NCI-H1092 treated with DMSO at 0.1 percent for 48 hours (cell line): ENCODE data around the gene GFM1.
"Not testable (repeated sequence)": the region's sequence is repeated elsewhere in the genome, so short reads cannot be mapped to it uniquely, and the experiment has no call there.

Source experiments
- DNase-seq: peaks from one replicate; lab custom pipeline; 2025; lab: John Stamatoyannopoulos, UW

The GFM1 gene

DNA sequence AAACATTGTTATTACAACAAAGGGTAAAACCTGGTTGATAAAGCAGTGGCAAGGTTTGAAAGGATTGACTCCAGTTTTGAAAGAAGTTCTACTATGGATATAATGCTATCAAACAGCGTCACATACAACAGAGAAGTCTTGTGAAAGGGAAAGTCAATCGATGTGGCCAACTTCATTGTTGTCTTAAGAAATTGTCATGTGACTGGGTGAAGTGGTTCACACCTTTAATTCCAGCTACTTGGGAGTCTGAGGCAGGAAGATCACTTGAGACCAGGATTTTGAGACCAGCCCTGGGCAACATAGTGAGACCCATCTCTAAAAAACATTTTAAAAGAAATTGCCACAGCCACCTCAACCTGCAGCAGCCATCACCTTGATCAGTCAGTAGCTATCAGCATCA is 34.4 kb downstream of the GFM1 start:
- DNase-seq, result no peak

DNA sequence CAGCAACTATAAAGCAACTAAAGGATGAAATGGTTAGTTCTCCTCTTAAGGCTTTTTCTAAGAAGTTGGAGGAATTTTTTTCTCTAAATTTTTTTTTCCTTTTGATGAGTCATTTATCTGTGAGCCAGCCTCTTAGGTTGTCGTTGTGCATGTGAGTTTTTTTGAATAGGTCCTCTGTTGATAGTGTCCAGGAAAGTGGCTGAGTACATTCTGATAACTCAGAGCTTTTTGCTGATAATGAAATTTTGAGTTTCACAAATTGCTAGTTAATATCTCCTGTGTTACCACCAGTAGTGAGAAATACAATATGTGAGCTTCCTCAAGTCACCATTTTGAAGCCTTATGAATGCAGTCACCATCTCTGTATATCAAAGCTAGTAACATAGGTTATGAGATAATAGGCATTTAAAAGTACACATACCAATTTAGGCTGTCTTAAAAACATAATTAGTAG is 35.2 kb downstream of the GFM1 start:
- no peak for DNase-seq

GRCh38 chr3:158680861-158681260 is 36.5 kb downstream of the GFM1 start:
- no peak for DNase-seq

DNA sequence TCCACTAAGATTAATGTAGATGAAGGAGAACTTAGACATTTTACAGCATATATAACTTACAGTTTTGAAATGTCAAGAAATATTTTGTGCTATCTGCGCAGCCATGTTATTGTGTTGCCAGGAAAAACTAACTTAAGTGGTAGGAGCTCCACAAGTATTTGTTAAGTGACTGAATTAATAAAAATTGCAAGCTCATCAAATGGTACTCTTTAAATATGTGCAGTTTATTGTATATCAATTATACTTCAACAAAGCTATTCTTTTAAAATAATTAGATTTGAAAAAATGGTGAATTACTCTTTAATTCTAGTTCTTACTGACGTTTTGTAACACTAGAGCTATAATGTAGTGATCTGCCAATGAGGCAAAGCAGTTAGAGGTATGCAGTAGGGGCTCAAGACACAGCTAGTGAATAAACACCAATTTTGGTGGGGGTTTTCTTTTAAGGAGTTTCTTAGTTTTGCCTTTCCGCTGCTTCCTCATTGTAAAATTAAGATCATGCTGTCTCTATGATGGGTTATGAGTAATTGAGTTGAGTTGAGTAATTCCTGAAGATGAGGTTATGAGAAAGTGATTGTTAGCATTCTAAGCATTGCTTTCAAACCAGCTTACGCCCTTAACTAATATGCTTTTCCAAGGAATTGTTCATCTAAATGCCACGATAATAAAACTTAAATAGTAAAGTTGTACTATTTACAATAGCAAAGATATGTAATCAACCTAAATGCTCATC is 39.1 kb downstream of the GFM1 start:
- no peak for DNase-seq

DNA sequence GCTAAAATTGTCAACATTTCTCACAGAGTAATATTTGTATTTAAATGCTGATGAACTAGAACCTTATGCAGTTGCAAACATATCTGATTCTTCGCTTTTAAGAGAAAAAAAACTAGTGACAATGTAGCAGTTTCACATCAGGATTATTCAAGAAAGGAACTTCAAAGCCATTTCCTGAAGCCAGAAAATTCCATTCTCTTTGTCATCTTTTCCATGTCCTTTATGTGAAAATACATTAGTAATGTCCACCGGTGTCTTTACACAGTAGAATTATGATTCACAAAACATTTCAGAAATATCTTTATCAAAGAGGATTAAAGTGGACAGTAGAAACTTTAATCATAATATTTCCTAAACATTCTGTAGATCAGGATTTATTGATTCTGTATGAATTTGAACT is 40.8 kb downstream of the GFM1 start:
- DNase-seq, result no peak

GRCh38 chr3:158693866-158694456 is 49.6 kb downstream of the GFM1 start:
- not testable (repeated sequence) for DNase-seq

GRCh38 chr3:158696618-158697017 is 52.3 kb downstream of the GFM1 start:
- no peak for DNase-seq

DNA sequence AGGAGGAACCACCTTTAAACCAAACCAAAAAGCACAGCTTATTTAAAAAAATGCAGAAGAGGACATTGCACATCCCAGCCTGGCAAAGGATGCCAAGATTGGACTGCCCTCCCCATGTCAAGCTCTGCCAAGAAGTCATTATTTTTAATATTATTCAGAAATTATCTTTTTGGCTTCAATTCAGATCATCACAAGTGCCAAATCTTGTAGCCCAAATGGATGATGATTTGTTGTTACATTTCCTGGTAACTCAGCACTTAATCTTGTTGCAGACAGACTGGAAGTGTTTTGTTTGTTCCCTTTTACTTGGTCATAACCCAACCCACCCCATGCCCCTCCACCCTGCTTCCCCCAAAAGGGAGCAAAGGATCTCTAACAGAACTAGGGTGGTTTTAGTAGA is 56.2 kb downstream of the GFM1 start:
- DNase-seq, result no peak

GRCh38 chr3:158701420-158702065 is 57.2 kb downstream of the GFM1 start:
- no peak for DNase-seq

DNA sequence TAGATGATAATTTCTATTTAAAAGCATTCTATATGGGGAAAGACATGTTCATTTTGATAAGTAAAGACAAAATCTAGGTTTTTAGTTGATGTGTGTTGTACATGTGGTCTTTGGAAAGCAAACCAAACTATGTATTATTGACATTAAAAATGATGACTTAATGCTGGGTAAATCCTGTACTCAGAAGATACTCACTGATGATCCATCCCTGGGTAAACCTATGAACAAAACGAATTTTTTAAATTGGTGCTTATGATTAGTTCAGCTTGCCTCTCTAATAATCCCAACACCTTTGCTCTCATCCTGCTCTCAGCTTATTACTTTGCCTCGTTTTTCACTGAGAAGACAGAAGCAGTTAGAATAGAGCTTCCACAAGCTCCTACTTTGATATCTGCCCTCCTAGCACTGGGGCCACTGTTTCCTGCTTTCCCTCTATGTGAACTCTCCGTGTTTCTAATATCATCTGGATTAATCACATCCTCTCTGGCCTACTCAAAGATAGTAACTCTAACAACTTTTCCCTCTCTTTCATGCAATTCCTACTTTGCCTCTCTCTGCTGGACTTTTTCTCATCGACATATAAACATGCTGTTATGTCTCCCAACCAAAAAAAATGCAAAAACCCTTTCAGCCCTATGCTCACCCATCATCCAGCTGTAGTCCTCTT is 58.6 kb downstream of the GFM1 start:
- DNase-seq, result no peak

GRCh38 chr3:158703566-158703965 is 59.2 kb downstream of the GFM1 start:
- DNase-seq, result no peak

GRCh38 chr3:158709666-158710083 is 65.3 kb downstream of the GFM1 start:
- DNase-seq, result no peak

- DNase-seq, result no peak
These were observed 66.3 kb downstream of the GFM1 start for GRCh38 chr3:158710601-158711000.

DNA sequence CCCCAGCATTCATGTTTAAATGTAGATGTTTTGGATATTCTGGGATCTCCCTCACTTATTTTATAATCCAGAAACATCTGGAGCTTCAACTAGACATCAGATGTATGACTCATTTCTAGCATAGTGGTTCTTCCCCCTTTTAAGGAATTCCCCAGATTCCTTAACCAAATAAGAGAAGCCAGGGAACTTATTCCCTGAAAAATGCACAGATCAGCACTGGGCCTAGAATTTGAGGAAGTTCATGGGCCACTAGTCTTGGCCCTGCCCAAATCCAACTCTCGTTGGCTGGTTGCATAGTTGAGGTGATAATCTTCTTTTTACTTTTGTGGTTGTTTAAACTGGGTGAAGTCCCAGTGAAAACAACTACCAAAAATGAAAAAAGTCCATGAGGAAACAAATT is 67.6 kb downstream of the GFM1 start:
- DNase-seq, result no peak

DNA sequence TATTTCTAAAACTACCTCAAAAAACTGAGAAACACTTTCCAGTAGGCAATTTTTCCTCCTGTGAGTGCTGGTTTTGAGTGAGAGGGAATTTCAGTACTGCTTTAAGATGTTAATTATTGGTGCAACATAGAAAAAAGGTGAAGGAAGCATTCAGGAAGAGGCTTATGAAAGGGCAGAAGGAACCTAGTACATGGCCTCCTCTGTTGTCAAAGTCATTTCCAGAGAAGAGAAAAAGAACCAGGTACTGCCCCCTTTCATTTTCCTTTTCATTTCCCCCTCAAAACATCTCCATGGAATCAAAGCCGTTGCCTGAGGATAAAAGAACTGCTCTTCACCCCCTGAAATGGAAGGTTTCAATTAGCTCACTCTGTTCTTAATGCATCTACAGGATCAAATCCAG is 68.1 kb downstream of the GFM1 start:
- DNase-seq, result no peak

- no peak for DNase-seq
These were observed 68.8 kb downstream of the GFM1 start for GRCh38 chr3:158713094-158713499.

- DNase-seq, result no peak
These were observed 73.2 kb downstream of the GFM1 start for GRCh38 chr3:158717576-158717975.

DNA sequence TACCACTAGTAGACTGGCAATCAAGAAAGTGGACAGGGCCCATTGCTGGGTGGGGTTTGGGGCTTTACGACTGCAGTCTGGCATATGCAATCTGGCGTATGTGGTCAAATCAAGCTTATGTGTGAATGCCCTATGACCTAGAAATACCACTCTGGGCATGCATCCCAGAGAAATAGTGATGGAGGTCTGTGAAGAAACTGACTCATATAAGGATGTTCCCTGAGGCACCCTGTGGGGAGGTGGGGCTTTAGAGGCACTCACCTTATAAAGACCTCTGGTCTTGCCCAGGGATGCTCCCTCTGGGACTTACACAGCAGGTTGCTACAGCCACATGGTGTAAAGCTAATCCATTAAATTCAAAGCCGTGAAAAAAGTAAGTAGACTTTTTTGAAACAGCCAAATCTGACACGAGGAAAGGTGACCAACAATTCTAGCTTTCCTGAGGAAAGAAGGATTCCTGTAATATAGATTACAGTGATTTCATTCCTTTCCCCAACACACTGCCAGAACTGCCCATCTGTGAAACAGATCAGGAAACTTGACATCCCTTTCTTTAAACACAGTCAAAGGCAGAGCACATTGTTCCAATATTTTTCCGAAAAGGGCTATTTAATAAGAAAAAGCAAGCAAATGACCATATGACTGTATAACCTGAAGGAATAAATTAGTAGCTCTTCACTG is 74.3 kb downstream of the GFM1 start:
- no peak for DNase-seq

DNA sequence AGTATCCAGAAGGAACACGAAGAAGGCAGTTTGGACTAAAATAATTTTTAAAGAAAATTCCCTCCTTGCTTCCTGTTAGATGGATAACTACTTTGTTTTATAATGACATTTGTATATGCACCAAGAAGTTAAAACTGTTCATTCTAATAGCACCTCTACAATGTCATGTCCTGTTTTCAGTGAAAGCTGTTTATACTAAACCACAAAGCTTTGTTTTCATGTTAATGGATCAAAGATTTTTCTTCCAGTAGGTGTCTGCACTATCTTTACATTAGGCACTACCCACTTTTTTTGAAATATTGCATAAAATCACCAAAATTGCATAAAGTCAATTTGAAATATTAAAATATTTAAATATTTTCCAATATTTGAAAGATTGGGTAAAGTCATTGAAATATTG is 77.8 kb downstream of the GFM1 start:
- DNase-seq, result no peak

DNA sequence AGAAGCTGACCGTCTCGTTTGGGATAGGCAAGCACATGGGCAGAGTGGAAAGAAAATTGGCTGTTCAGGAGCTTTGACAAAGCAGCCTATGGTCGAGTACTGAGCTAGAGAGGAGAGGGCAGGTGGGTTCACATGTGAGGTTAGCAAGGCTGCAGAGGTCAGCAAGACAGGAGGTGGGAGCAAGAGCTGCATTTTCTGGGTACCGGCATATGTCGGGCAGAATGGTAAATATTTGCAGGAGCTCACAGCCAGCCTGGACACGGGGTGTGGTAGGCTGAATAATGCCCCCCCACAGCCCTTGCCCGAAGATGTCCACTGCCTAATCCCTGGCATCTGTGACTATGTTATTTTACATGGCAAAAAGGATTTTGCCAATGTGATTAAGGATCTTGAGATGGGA is 79.7 kb downstream of the GFM1 start:
- no peak for DNase-seq

DNA sequence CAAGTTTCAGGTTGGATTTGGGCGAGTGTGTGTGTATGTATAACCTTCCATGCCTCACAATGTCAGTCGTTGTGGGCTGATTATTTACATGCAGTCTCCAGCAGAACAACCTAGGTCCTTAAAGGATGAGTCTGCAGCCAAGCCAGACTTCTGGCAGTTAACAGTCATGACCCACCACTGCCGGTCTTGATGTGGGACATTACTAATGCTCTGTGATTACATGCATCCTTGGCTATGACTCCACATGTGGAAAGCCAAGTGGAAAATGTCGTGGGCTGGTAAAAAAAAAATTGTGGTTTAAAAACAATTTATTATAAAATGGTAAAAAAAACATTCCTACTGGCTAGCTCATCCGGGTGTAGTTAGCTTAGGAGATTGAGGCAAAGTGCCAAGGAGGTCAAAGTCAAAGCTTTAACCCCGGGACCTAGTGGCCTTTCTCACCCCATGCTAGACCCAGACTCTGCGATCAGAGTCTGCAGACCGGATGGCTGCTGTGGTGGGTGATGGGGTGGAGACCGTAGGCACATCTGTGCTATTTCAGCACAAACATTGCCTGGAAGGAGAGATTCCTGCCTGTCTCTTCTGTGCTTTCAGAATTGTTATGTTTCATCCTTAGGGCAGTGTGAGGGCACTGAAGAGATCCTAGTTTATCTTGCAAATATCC is 81.2 kb downstream of the GFM1 start:
- DNase-seq, result no peak
